Stimulated activated naive B cell treated with anti-CD40 and anti-IgM and Interleukin-4, amounts not matched to agents 10 μg/mL and 1 μg/mL and 100 μg/mL, for 72 hours (primary cell): ENCODE measurements around the gene ZNF592.

Experiments
- ATAC-seq, 2 donors: fragments of 150-1000 bp; cut with Tn5 transposase; replicated peaks; 2 replicates each; pipeline ENCODE4 v1.10.0; 2021; ENCODE audit warnings: moderate library complexity in 1 of 2
- DNase-seq: peaks from one replicate; pipeline ENCODE4 v3.0.0; 2021
- H3K27ac Mint-ChIP-seq: one replicate; pipeline ENCODE4 v1.8.0; 2022; ENCODE audit warnings: mild to moderate bottlenecking, mixed read lengths
- H3K27me3 Mint-ChIP-seq, 2 donors: one replicate each; pipeline ENCODE4 v1.8.0; 2022; ENCODE audit warnings: mixed read lengths in 2 of 2
- H3K36me3 Mint-ChIP-seq, 2 donors: one replicate each; pipeline ENCODE4 v1.8.0; 2022; ENCODE audit warnings: mixed read lengths in 2 of 2, mild to moderate bottlenecking in 1 of 2
- H3K4me1 Mint-ChIP-seq, 2 donors: one replicate each; pipeline ENCODE4 v1.8.0; 2022; ENCODE audit warnings: mixed read lengths in 2 of 2, mild to moderate bottlenecking in 1 of 2
- H3K4me3 Mint-ChIP-seq, 2 donors: one replicate each; pipeline ENCODE4 v1.8.0; 2022; ENCODE audit warnings: mild to moderate bottlenecking in 2 of 2, mixed read lengths in 2 of 2, moderate library complexity in 1 of 2
- H3K9me3 Mint-ChIP-seq, 2 donors: one replicate each; pipeline ENCODE4 v1.8.0; 2022; ENCODE audit warnings: mixed read lengths in 2 of 2, mild to moderate bottlenecking in 1 of 2

The ZNF592 gene

DNA sequence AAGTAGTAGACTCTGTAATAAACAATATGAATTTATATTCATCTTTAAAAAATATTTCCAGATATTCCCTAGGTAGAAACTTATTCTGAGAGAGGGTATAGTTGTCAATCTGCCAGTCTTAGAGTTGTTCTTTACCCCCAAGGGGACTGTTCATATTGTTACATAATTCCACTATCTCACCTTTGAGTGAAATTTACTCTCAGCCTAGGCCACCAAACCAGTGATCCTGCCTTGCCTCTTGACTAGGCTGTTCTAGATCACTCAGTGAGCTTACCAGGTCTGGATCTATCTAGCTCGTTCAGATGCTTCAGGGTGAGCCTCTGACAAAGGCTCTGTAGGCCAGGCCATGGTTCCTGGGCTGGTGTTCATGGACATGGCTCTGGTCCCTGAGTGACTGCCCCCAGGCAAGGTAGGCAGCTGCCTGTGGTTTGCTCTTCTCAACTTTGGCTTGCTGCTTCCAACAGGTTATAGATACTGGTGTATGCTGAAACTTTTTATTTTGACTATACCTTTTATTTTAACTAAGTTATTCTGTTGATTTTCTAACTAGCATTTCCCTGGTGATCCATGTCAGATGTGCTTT lies 27.6 kb downstream of the ZNF592 start:
- no peak for ATAC-seq
- H3K36me3 Mint-ChIP-seq: peaks cover 34 to 35% of the 10 kb centered on the region in 2 donors
- H3K4me3 Mint-ChIP-seq: no peak overlapping the region
- H3K27me3 Mint-ChIP-seq: no peaks in the 10 kb centered on the region
- H3K27ac Mint-ChIP-seq: no peak overlapping the region
- H3K4me1 Mint-ChIP-seq: peaks cover 23 to 51% of the 10 kb centered on the region in 2 donors
- no peak for DNase-seq
- H3K9me3 Mint-ChIP-seq: peaks cover 0 to 3% of the 10 kb centered on the region in 2 donors

DNA sequence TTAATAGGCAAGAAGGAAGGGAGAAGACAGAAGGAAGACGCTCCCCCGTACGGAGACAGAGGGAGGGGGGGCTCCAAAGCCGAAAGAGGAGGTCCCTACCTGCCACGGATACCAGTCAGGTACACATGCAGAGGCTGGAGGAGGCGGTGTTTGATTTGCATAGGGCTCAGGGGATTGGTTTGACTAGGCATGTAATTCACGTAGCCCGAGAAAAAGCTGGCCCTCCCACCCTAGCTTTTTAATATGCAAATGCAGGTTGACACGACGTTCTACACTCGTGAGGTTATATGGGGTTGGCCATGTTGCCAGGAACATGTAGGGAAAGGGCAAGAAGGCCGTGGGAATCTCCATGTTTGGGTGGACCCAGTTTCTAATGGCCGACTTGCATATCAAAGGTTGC lies 29.8 kb downstream of the ZNF592 start:
- ATAC-seq (no peak), DNase-seq (no peak)
- H3K27ac Mint-ChIP-seq: peak overlapping the region; percentile 49
- no peak overlapping the region for H3K4me3 Mint-ChIP-seq
- H3K27me3 Mint-ChIP-seq: no peaks in the 10 kb centered on the region
- peaks cover 19 to 32% of the 10 kb centered on the region in 2 donors for H3K4me1 Mint-ChIP-seq
- peaks cover 27 to 32% of the 10 kb centered on the region in 2 donors for H3K36me3 Mint-ChIP-seq
- H3K9me3 Mint-ChIP-seq: peaks cover 0 to 3% of the 10 kb centered on the region in 2 donors

DNA sequence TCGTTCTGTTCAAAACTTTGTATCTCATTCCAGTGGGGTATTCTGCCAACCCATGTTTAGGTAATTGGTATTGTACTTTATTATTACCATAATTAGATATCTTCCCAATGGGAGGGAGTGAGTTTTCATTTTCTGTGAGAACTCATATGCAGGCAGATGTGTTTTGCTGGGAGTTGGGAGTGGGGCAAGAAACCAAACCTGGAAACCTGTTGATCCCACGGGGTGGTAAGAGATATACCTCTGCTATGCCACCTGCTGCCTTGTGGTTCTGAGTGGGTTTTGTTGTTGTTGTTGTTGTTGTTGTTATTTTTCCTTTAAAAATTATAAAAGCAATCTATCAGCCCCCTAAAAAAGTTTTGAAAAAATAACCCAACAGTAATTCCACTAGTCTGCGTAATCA lies 32.1 kb downstream of the ZNF592 start:
- H3K9me3 Mint-ChIP-seq: no peaks in the 10 kb centered on the region
- H3K4me1 Mint-ChIP-seq: peaks cover 21 to 45% of the 10 kb centered on the region in 2 donors
- DNase-seq: no peak
- ATAC-seq: no peak
- peaks cover 41 to 42% of the 10 kb centered on the region in 2 donors for H3K36me3 Mint-ChIP-seq
- no peak overlapping the region for H3K27ac Mint-ChIP-seq
- H3K27me3 Mint-ChIP-seq: no peaks in the 10 kb centered on the region
- no peak overlapping the region for H3K4me3 Mint-ChIP-seq

DNA sequence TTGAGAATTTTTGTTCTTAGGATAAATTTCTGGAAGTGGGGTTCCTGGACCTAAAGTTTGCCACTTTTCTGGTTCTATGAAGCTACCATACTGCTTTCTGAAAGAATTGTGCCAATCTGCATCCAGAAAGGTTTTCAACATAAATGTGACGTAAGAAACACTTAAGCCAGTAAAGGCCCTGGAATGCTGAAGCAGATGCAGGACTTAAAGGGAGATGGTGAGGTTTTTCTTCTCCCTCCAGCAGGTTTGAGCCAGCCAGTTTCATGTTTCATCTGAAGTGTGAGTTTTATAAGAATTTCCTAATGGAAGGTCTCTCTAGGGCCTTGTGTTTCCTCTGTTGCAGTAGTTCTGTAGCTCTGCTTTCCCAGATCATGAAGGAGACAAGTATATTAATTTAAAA lies 33.1 kb downstream of the ZNF592 start:
- peaks cover 45 to 49% of the 10 kb centered on the region in 2 donors for H3K36me3 Mint-ChIP-seq
- no peak overlapping the region for H3K4me3 Mint-ChIP-seq
- peaks cover 28 to 55% of the 10 kb centered on the region in 2 donors for H3K4me1 Mint-ChIP-seq
- no peak overlapping the region for H3K27ac Mint-ChIP-seq
- H3K27me3 Mint-ChIP-seq: no peaks in the 10 kb centered on the region
- ATAC-seq: no peak
- no peaks in the 10 kb centered on the region for H3K9me3 Mint-ChIP-seq
- DNase-seq: no peak

DNA sequence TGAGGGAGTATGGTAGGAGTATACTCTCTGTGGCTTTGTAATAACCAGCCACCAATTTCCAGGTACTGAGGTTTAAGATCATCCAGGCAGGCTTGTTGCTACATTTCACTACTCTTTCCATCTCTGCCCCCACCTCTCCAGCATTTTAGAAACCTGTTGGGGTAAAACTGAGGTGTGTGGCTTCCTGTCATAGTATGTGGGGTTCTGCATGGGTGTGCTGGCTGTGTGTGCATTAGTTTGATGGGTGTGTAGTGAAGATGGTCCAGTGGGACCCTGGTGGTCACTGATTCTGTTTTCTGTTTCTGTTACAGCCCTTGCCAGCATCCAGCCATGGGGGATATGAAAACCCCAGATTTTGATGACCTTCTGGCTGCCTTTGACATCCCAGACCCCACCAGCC lies 34.0 kb downstream of the ZNF592 start:
- H3K4me3 Mint-ChIP-seq: no peak overlapping the region
- H3K27me3 Mint-ChIP-seq: no peaks in the 10 kb centered on the region
- peak; percentile 51 to 68 for ATAC-seq
- H3K36me3 Mint-ChIP-seq: peaks cover 47 to 53% of the 10 kb centered on the region in 2 donors
- peak overlapping the region; percentile 20 for H3K27ac Mint-ChIP-seq
- DNase-seq: no peak
- H3K4me1 Mint-ChIP-seq: peaks cover 30 to 61% of the 10 kb centered on the region in 2 donors
- H3K9me3 Mint-ChIP-seq: no peaks in the 10 kb centered on the region

DNA sequence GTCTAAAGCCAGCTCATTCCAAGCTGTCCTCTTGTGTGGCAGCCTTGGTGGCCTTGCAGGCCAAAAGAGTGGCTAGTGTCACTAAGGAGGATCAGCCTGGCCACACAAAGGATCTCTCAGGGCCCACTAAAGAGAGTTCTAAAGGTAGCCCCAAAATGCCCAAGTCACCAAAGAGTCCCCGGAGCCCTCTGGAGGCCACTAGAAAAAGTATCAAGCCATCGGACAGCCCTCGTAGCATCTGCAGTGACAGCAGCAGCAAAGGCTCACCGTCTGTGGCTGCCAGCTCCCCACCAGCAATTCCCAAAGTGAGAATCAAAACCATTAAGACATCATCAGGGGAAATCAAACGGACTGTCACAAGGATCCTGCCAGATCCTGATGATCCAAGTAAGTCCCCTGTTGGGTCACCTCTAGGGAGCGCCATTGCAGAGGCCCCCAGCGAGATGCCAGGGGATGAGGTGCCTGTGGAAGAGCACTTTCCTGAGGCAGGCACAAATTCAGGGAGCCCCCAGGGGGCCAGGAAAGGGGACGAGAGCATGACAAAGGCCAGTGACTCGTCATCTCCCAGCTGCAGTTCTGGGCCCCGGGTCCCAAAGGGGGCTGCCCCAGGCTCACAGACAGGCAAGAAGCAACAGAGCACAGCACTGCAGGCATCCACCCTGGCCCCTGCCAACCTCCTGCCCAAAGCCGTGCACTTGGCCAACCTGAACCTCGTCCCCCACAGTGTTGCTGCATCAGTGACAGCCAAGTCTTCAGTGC lies 35.3 kb downstream of the ZNF592 start:
- Mint-ChIP-seq H3K27me3 (no peaks in the 10 kb centered on the region), H3K4me1 (peaks cover 34 to 64% of the 10 kb centered on the region in 2 donors), H3K27ac (peak overlapping the region; percentile 69), H3K9me3 (no peaks in the 10 kb centered on the region), H3K36me3 (peaks cover 42 to 53% of the 10 kb centered on the region in 2 donors), H3K4me3 (no peak overlapping the region)
- ATAC-seq: no peak
- DNase-seq: no peak

DNA sequence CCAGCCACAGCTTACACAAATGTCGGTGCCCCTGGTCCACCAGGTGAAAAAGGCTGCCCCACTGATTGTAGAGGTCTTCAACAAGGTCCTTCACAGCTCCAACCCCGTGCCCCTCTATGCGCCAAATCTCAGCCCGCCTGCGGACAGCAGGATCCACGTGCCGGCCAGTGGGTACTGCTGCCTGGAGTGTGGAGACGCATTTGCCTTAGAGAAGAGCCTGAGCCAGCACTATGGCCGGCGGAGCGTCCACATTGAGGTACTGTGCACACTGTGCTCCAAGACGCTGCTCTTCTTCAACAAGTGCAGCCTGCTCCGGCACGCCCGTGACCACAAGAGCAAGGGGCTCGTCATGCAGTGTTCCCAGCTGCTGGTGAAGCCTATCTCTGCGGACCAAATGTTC lies 35.9 kb downstream of the ZNF592 start:
- ATAC-seq: no peak
- no peaks in the 10 kb centered on the region for H3K27me3 Mint-ChIP-seq
- DNase-seq: no peak
- H3K36me3 Mint-ChIP-seq: peaks cover 41 to 52% of the 10 kb centered on the region in 2 donors
- H3K9me3 Mint-ChIP-seq: no peaks in the 10 kb centered on the region
- peaks cover 34 to 64% of the 10 kb centered on the region in 2 donors for H3K4me1 Mint-ChIP-seq
- H3K27ac Mint-ChIP-seq: peak overlapping the region; percentile 20
- H3K4me3 Mint-ChIP-seq: no peak overlapping the region

DNA sequence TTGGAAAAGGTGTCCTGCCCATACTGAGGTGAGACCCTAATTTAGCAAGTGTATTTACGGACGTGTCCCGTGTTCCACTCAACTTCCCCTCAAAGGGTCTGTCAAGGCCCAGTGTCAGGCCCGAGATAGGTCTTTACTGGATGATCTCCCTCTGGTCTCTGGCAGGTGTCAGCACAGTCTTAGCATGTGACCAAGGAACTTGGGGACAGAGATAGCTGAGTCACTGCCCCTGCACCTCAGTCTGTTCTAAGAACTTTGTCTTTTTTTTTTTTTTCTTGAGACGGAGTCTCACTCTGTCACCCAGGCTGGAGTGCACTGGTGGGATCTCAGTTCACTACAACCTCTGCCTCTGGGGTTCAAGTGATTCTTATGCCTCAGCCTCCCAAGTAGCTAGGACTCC lies 36.7 kb downstream of the ZNF592 start:
- H3K4me3 Mint-ChIP-seq: no peak overlapping the region
- ATAC-seq (peak in 1 of 2 donors; percentile 22), DNase-seq (no peak)
- no peaks in the 10 kb centered on the region for H3K27me3 Mint-ChIP-seq
- H3K9me3 Mint-ChIP-seq: no peaks in the 10 kb centered on the region
- peaks cover 36 to 66% of the 10 kb centered on the region in 2 donors for H3K4me1 Mint-ChIP-seq
- H3K27ac Mint-ChIP-seq: peak overlapping the region; percentile 21
- H3K36me3 Mint-ChIP-seq: peaks cover 38 to 51% of the 10 kb centered on the region in 2 donors

DNA sequence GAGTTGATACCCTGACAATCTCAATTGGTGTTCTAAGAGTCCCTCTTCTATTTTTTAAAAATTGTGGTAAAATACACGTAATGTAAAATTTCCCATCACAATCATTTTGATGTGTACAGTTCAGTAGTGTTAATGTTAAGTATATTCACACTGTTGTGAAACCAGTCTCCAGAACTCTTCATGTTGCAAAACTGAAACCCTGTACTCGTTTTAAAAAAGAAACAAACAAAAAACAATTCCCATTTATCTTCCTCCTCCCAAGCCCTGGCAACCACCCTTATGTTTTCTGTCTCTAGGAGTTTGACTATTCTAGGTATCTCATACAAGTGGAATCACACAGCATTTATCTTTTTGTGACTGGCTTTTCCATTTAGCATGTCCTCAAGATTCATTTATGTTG lies 40.1 kb downstream of the ZNF592 start:
- no peaks in the 10 kb centered on the region for H3K9me3 Mint-ChIP-seq
- no peak for DNase-seq
- ATAC-seq: no peak
- no peak overlapping the region for H3K4me3 Mint-ChIP-seq
- H3K36me3 Mint-ChIP-seq: peaks cover 42 to 69% of the 10 kb centered on the region in 2 donors
- peaks cover 41 to 67% of the 10 kb centered on the region in 2 donors for H3K4me1 Mint-ChIP-seq
- H3K27me3 Mint-ChIP-seq: no peaks in the 10 kb centered on the region
- H3K27ac Mint-ChIP-seq: no peak overlapping the region

DNA sequence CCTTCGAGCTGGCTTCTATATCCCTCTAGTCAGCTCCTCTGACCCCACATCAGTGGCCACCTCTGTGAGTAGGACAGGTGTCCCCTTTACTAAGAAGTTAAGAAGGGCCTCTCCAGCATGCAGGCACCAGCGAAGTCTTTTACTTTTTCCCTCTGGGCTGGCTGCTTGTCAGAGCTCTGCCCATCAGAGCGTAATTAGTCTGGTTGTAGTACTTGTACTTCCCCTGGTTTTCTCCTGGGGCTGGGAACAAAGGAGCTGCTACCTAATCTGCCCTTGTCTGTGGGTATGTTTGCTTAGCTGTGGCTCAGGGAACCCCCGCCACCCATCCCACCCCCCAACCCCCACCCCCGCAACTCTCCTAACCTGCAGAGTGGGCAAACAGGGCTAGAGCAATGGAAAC lies 41.4 kb downstream of the ZNF592 start:
- no peaks in the 10 kb centered on the region for H3K9me3 Mint-ChIP-seq
- H3K27ac Mint-ChIP-seq: peak overlapping the region; percentile 87
- DNase-seq: peak; percentile 4
- peak overlapping the region in 1 of 2 donors; percentile 30 for H3K4me3 Mint-ChIP-seq
- peaks cover 38 to 54% of the 10 kb centered on the region in 2 donors for H3K4me1 Mint-ChIP-seq
- no peaks in the 10 kb centered on the region for H3K27me3 Mint-ChIP-seq
- peaks cover 39 to 66% of the 10 kb centered on the region in 2 donors for H3K36me3 Mint-ChIP-seq
- peak; percentile 78 to 86 for ATAC-seq

DNA sequence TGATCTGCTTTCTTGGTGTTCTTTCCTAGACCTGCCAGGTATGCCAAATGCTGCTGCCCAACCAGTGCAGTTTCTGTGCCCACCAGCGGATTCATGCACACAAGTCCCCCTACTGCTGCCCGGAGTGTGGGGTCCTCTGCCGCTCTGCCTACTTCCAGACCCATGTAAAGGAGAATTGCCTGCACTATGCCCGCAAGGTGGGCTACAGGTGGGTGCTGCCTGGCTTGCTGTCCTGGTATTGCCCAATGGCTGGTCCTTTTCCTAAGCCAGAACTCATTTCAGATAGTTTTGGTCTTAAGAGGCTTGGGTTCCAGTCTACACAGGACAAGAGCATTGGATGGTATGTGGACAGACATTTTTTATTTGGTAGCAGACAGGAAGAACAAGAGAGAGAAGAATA lies 42.3 kb downstream of the ZNF592 start:
- Mint-ChIP-seq H3K36me3 (peaks cover 35 to 58% of the 10 kb centered on the region in 2 donors), H3K27me3 (no peaks in the 10 kb centered on the region), H3K27ac (peak overlapping the region; percentile 47), H3K4me1 (peaks cover 32 to 45% of the 10 kb centered on the region in 2 donors), H3K9me3 (no peaks in the 10 kb centered on the region), H3K4me3 (no peak overlapping the region)
- ATAC-seq: no peak
- DNase-seq: no peak

DNA sequence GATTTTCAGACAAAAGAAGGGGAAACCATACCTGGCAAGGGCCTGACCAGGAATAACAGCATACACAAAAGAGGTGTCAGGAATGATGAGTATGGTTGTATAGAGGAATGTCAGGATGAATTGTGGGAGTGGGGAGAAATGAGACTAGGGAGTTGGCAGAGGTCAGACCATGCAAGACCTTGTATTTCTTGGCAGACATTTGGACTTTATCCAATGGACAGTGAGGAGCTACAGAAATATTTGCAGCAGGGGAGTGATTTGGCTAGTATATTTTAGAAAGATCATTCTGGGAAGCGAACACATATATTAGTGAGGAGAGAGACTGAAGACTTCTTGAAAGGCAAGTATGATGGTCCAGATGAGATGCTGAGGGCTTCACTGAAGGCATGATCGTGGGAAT lies 43.4 kb downstream of the ZNF592 start:
- H3K27me3 Mint-ChIP-seq: no peaks in the 10 kb centered on the region
- no peak overlapping the region for H3K27ac Mint-ChIP-seq
- no peaks in the 10 kb centered on the region for H3K9me3 Mint-ChIP-seq
- ATAC-seq: no peak
- peaks cover 29 to 36% of the 10 kb centered on the region in 2 donors for H3K4me1 Mint-ChIP-seq
- DNase-seq: no peak
- peaks cover 34 to 57% of the 10 kb centered on the region in 2 donors for H3K36me3 Mint-ChIP-seq
- no peak overlapping the region for H3K4me3 Mint-ChIP-seq

DNA sequence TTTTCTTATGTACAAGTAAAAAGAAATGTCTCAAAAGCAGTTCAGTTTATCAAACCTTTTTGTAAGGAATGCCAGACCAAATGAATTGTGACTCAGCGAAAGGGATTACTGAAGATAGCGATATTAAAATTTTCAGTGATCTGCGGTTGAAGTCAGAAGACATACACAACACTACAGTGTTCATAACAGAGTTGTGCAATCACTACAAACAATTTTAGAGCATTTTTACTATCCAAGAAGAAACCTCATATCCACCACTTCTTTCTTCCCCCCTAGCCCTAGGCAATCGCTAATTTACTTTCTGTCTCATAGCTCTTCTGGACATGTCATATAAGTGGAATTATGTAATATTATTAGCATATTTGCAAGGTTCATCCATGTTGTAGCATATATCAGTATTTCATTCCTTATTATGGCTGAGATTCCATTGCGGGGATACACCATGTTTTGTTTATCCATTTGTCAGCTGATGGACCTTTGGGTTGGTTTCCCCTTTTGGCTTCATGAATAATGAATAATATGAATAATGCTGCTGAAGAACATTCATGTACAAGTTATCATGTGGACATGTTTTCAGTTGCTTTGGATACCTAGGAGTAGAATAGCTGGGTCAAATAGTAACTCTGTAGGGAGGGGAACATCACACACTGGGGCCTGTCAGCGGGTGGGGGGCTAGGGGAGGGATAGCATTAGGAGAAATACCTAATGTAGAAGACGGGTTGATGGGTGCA lies 45.2 kb downstream of the ZNF592 start:
- peaks cover 18 to 21% of the 10 kb centered on the region in 2 donors for H3K4me1 Mint-ChIP-seq
- H3K27ac Mint-ChIP-seq: no peak overlapping the region
- ATAC-seq: no peak
- no peaks in the 10 kb centered on the region for H3K9me3 Mint-ChIP-seq
- H3K36me3 Mint-ChIP-seq: peaks cover 42 to 60% of the 10 kb centered on the region in 2 donors
- H3K27me3 Mint-ChIP-seq: no peaks in the 10 kb centered on the region
- H3K4me3 Mint-ChIP-seq: no peak overlapping the region
- DNase-seq: no peak

DNA sequence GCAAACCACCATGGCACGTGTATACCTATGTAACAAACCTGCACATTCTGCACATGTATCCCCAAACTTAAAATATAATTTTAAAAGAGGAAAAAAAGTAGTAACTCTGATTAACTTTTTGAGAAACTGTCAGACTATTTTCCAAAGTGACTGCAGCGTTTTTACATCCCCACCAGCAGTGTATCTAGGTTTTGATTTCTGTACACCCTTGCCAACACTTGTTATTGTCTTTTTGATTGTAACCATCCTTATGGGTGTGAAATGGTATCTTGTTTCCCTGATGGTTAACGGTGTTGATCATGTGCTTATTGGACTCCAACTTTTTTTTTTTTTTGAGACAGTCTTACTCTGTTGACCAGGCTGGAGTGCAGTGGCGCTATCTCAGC lies 45.8 kb downstream of the ZNF592 start:
- ATAC-seq: no peak
- no peak overlapping the region for H3K27ac Mint-ChIP-seq
- no peaks in the 10 kb centered on the region for H3K27me3 Mint-ChIP-seq
- H3K9me3 Mint-ChIP-seq: no peaks in the 10 kb centered on the region
- H3K4me3 Mint-ChIP-seq: no peak overlapping the region
- DNase-seq: no peak
- H3K36me3 Mint-ChIP-seq: peaks cover 40 to 59% of the 10 kb centered on the region in 2 donors
- H3K4me1 Mint-ChIP-seq: peaks cover 16 to 18% of the 10 kb centered on the region in 2 donors
